Fibroblast of pulmonary artery (primary cell): ENCODE measurements around the gene SP110.

Experiments used
- DNase-seq: peaks from one replicate; pipeline ENCODE4 v3.0.0-alpha.2; 2010; ENCODE audit warnings: low read depth
- H3K4me3 ChIP-seq: replicated peaks from 2 replicates; pipeline ENCODE4 v1.5.1; 2011; ENCODE audit warnings: low read depth, mild to moderate bottlenecking, control low read depth, low read length, moderate library complexity
- TF ChIP-seq, protein P1 (sequence below): IDR thresholded peaks from 2 replicates; pipeline ENCODE4 v1.5.1; 2011; ENCODE audit warnings: mild to moderate bottlenecking, control low read depth, low read length, inconsistent platforms; ENCODE audit errors: missing control alignments

Gene SP110

DNA sequence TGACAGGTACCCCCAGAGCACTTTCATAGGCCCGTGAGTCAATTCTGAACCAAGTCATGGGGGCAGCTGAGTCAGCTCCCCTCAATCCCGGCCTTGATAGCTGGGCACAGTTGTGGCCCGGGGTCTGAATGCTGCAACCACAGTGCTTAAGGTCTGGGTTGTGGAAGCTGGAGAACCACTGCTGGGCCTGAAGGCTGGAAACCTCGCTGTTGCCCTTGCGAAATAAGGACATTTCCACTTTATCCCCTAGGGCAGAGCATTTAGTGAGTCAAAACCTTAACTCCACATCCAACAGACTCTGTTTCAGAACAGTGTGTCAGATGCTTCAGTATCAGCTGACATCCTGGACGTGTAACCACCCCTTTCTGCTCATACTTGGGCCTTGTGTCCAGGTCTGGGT is 58.6 kb downstream of the SP110 start:
- TF ChIP-seq, protein P1, sequence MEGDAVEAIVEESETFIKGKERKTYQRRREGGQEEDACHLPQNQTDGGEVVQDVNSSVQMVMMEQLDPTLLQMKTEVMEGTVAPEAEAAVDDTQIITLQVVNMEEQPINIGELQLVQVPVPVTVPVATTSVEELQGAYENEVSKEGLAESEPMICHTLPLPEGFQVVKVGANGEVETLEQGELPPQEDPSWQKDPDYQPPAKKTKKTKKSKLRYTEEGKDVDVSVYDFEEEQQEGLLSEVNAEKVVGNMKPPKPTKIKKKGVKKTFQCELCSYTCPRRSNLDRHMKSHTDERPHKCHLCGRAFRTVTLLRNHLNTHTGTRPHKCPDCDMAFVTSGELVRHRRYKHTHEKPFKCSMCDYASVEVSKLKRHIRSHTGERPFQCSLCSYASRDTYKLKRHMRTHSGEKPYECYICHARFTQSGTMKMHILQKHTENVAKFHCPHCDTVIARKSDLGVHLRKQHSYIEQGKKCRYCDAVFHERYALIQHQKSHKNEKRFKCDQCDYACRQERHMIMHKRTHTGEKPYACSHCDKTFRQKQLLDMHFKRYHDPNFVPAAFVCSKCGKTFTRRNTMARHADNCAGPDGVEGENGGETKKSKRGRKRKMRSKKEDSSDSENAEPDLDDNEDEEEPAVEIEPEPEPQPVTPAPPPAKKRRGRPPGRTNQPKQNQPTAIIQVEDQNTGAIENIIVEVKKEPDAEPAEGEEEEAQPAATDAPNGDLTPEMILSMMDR = no peak
- peak; percentile 58 for DNase-seq
- no peak overlapping the region for H3K4me3 ChIP-seq

DNA sequence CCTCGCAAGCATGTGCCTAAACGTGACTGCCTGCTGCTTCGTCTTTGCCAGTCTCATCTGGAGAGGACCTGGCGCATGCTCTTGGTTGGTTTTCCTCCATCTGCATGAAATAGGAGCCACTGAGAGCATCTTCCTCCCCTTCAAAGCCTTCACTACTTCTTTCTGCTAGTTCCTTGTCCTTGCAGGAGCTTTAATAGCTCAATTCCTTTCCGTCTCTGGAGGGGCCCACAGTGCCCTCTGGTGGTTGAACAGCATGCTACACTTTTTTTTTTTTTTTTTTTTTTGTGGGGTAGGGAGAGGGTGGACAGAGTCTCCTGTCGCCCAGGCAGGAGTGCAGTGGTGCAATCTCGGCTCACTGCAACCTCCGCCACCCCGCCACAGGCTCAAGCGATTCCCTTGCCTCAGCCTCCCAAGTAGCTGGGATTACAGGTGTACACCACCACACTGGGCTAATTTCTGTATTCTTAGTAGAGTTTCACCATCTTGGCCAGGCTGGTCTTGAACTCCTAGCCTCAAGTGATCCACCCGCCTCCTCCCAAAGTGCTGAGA is 59.6 kb downstream of the SP110 start:
- H3K4me3 ChIP-seq = no peak overlapping the region
- TF ChIP-seq, protein P1 = peak; percentile 79
- peak; percentile 61 for DNase-seq

DNA sequence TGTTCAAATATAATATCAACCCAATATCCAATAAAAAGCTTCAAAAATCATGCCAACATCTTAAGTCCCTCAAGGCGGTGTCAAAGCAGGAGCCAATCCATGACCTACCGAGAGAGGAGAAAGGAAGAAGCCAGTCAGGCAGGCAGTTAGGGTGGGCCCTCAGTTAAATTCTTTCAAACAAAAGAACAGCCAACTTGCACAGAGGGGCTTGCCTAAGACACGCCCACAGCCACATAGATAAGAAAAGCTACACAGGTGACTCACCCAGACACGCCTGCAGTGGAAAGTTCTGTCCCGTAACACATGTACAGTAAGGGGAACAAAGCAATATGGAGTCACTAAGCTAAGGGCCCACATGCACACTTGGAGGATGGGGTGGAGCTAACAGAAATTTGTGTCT is 61.3 kb downstream of the SP110 start:
- TF ChIP-seq, protein P1 = no peak
- no peak for DNase-seq
- no peak overlapping the region for H3K4me3 ChIP-seq

DNA sequence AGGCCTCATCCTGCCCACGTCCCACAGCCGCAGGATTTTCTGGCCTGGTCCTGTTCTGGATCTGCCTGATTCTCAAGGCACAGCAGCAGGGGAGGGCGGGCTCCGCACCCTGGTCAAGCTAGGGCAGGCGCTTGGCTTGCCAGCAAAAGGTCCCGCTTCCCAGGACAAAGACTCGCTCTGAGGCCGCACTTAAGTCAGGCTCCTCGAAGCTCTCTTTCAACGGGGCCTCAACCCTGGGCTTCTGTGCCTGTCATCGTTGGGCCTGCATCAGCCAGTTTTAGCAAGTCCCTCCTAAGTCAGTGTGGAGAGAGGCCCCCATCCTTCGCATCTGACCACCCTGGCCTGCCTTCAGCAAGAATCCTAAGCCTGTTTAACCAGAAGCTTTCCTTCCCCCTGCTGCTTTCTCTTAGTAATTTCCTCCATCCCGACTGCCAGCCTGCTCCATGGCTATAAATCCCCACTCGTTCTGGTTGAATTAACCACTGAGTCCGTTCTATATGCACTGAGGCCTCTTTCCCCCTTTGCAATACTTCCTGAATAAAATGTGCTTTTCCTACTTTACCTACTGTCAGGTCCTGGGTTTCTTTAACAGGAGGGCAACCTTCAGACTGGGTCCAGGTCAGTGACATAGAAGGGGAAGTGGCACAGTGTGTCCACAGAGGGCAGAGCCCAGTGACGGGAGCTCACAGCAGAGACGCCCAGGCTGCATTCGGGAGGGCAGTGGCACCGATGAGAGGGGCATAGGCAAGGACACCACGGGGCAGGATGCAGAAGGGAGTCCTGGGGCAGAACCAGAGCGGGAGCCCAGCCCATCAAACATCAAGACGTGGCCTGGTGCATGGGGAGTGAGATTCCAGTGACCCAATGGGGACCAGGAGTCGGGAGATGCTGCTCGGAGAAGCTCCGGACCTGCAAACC is 62.7 kb downstream of the SP110 start:
- TF ChIP-seq, protein P1 = no peak
- no peak for DNase-seq
- H3K4me3 ChIP-seq = no peak overlapping the region

DNA sequence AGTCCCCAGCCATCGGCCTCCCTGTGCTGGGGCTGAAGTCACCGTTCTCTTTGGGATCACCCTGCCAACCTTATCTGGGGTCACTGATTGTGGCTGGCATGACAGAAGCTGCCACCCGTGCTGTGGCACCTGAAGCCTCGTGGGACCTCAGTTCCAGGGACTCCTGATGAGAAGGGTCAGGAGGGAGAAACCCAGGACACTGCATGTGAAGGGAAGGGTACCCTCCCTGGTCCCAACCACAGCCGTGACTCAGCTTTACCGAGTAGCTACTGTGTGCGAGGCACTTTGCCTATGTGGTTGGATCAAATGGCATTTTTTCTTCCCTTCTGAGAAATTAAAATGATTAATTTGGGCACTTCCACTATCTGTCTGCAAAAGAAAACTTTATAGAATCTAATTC is 64.4 kb downstream of the SP110 start:
- DNase-seq = no peak
- TF ChIP-seq, protein P1 = no peak
- no peak overlapping the region for H3K4me3 ChIP-seq

DNA sequence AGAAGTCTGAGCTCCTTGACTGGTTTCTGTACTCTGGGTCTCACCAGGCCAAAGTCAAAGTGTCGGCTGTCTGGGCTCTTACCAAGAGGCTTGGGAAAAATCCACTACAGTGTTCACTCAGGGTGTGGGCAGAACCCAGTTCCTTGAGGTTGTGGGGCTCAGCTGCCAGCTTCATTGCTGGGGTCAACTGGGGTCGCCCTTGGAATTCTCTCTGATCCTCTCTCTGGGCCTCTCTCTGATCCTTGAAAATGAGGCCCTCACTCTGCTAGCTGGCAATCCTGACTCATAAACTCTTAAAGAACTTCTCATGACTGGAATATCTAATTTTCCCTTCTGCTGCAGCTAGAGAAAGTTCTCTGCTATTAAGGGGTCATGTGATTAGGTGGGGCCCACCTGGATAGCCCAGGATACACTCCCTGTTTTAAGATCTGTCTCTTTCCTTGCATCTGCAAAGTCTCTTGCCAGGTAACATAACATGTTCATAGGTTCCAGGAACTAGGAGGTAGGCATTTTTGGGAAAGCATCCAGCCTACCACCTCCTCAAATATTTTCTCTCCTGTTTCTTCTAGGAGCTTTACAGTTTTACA is 66.3 kb downstream of the SP110 start:
- TF ChIP-seq, protein P1 = no peak
- no peak overlapping the region for H3K4me3 ChIP-seq
- DNase-seq = no peak

DNA sequence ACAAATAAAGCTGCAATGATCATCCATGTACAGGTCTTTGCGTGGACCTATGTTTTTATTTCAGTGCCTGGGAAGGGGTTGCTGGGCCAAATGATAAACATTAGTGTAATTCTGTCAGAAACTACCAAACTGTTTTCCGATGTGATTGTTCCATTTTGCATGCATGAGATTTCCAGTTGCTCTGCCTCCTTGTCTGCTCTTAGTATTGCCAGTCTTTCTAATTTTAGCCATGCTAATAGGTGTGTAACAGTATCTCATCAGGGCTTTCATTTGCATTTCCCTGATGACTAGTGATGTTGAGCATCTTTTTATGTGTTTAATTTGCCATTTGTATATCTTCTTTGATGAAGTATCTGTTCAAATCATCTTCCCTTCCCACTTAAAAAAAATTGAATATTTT is 67.5 kb downstream of the SP110 start:
- H3K4me3 ChIP-seq = no peak overlapping the region
- no peak for DNase-seq
- TF ChIP-seq, protein P1 = no peak
